ENCODE data around the gene FBP1.

Gene FBP1

GRCh38 chr9:94639061-94639998 lies at the start of gene FBP1:
Gene FBP1 (minus strand): TSS chr9:94639518. CDS start chr9:94639310, 208 bp downstream.
- DNase-seq (ENCODE audit: low read depth), result no peak

GRCh38 chr9:94687451-94687850 lies 48.1 kb upstream of the FBP1 start:
- DNase-seq (ENCODE audit: low read depth), result no peak

- DNase-seq (ENCODE audit: low read depth), result no peak
Observed at GRCh38 chr9:94685359-94685758, 46.0 kb upstream of the FBP1 start.

- no peak for DNase-seq (ENCODE audit: low read depth)
Observed at GRCh38 chr9:94681508-94681907, 42.2 kb upstream of the FBP1 start.

- no peak for DNase-seq (ENCODE audit: low read depth)
Observed at GRCh38 chr9:94680621-94681020, 41.3 kb upstream of the FBP1 start.

- DNase-seq (ENCODE audit: low read depth), result no peak
Observed at GRCh38 chr9:94680020-94680419, 40.7 kb upstream of the FBP1 start.

GRCh38 chr9:94679587-94679986 lies 40.3 kb upstream of the FBP1 start:
- no peak for DNase-seq (ENCODE audit: low read depth)

GRCh38 chr9:94677929-94678328 lies 38.6 kb upstream of the FBP1 start:
- no peak for DNase-seq (ENCODE audit: low read depth)

GRCh38 chr9:94676446-94677131 lies 37.3 kb upstream of the FBP1 start:
- DNase-seq (ENCODE audit: low read depth), result no peak

- no peak for DNase-seq (ENCODE audit: low read depth)
Observed at GRCh38 chr9:94675008-94675881, 35.9 kb upstream of the FBP1 start.

- DNase-seq (ENCODE audit: low read depth), result no peak
Observed at GRCh38 chr9:94672811-94673487, 33.6 kb upstream of the FBP1 start.

- DNase-seq (ENCODE audit: low read depth), result no peak
Observed at GRCh38 chr9:94668928-94669729, 29.8 kb upstream of the FBP1 start.

GRCh38 chr9:94668418-94668927 lies 29.2 kb upstream of the FBP1 start:
- DNase-seq (ENCODE audit: low read depth), result no peak

- DNase-seq (ENCODE audit: low read depth), result no peak
Observed at GRCh38 chr9:94666364-94667099, 27.2 kb upstream of the FBP1 start.

GRCh38 chr9:94665613-94666012 lies 26.3 kb upstream of the FBP1 start:
- no peak for DNase-seq (ENCODE audit: low read depth)

GRCh38 chr9:94664801-94665200 lies 25.5 kb upstream of the FBP1 start:
- no peak for DNase-seq (ENCODE audit: low read depth)

GRCh38 chr9:94663640-94664039 lies 24.3 kb upstream of the FBP1 start:
- DNase-seq (ENCODE audit: low read depth), result no peak

GRCh38 chr9:94663140-94663539 lies 23.8 kb upstream of the FBP1 start:
- no peak for DNase-seq (ENCODE audit: low read depth)

- DNase-seq (ENCODE audit: low read depth), result no peak
Observed at GRCh38 chr9:94657021-94657725, 17.9 kb upstream of the FBP1 start.
